Activated naive CD4-positive, alpha-beta T cell treated with anti-CD3 and anti-CD28 coated beads for 36 hours (primary cell): Measurements from ENCODE around the gene GFM2. TPM values are rescaled to one million over a fixed set of nuclear protein-coding genes. Genes with fewer than 3 reads are reported as not detected.
"Not testable (repeated sequence)": the region's sequence is repeated elsewhere in the genome, so short reads cannot be mapped to it uniquely, and the experiment has no call there.

ENCODE experiments used
- CTCF ChIA-PET: fragments of 350-600 bp; sonication (Branson Sonifier 250); formaldehyde crosslinking; loops from one replicate; lab custom pipeline; 2021; ENCODE audit warnings: antibody characterized with exemption; lab: Charles Lee
- DNase-seq: peaks from one replicate; pipeline ENCODE4 v3.0.0-alpha.2; 2020
- H3K27ac Mint-ChIP-seq: one replicate; pipeline ENCODE4 v1.8.0; 2021; ENCODE audit warnings: mild to moderate bottlenecking, mixed read lengths
- H3K27me3 Mint-ChIP-seq: one replicate; pipeline ENCODE4 v1.8.0; 2021; ENCODE audit warnings: low read depth, mixed read lengths
- H3K36me3 Mint-ChIP-seq: one replicate; pipeline ENCODE4 v1.8.0; 2021; ENCODE audit warnings: low read depth, mixed read lengths
- H3K4me1 Mint-ChIP-seq: one replicate; pipeline ENCODE4 v1.8.0; 2021; ENCODE audit warnings: low read depth, mixed read lengths
- H3K4me3 Mint-ChIP-seq: one replicate; pipeline ENCODE4 v1.8.0; 2021; ENCODE audit warnings: mild to moderate bottlenecking, moderate library complexity, mixed read lengths
- H3K9me3 Mint-ChIP-seq: one replicate; pipeline ENCODE4 v1.8.0; 2021; ENCODE audit warnings: mixed read lengths
- intact Hi-C: fragments of 100-400 bp; cut with micrococcal nuclease; formaldehyde crosslinking; loops from one replicate; pipeline ENCODE4 v1.15.1; 2023
- total RNA-seq, 2 experiments: library from RNA; stranded (reverse); gene quantifications; one replicate each; pipeline ENCODE4 v1.2.3, GENCODE V29; 2021

GFM2 gene
- total RNA-seq, 2 experiments from 2014 or later, result 27.7 to 28.0 TPM

DNA sequence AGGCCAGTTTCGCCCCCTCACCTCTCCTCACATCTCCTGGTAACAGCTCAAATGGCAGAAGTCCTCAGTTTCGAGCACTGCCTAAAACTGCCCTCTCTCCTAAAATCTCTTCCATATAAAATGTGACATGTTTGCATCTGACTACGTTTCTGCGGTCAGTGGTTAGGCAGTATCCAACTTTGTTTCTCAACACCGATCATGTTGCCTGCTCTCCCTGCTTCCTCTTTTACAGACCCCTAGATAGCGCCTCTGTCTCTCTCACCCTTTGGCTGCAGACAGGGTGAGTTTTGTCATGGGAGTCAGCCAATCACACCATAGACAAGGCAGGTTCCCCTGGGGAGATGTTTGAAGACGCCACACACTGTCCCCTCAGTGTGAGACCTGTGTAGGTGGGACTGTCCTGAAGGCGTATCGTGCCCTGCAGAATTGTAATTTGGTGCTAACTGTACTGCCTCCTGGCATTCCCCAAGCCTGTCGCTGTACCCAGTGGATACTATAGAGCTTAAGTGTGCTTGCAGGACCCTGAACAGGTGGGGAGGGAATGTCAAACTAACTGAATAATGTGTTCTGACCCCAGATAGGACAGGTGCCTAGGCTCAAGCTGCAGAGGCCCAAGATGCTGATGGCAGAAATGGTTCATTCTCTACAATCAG is 80.8 kb downstream of the GFM2 start:
- peak; percentile 30 for DNase-seq
- intact Hi-C loops, result loop anchor here (1.0 to 10.0 kb wide), 6 partner anchors 81 to 1029 kb away; partner anchors contain the start of genes GCNT4, GFM2, NSA2 and POC5
- Mint-ChIP-seq H3K27me3 (no peaks in the 10 kb centered on the region), H3K9me3 (no peaks in the 10 kb centered on the region), H3K4me1 (peaks cover 23% of the 10 kb centered on the region), H3K36me3 (peaks cover 3% of the 10 kb centered on the region), H3K27ac (peak overlapping the region; percentile 6), H3K4me3 (peak overlapping the region; percentile 71)
- CTCF ChIA-PET, result no interaction called here

DNA sequence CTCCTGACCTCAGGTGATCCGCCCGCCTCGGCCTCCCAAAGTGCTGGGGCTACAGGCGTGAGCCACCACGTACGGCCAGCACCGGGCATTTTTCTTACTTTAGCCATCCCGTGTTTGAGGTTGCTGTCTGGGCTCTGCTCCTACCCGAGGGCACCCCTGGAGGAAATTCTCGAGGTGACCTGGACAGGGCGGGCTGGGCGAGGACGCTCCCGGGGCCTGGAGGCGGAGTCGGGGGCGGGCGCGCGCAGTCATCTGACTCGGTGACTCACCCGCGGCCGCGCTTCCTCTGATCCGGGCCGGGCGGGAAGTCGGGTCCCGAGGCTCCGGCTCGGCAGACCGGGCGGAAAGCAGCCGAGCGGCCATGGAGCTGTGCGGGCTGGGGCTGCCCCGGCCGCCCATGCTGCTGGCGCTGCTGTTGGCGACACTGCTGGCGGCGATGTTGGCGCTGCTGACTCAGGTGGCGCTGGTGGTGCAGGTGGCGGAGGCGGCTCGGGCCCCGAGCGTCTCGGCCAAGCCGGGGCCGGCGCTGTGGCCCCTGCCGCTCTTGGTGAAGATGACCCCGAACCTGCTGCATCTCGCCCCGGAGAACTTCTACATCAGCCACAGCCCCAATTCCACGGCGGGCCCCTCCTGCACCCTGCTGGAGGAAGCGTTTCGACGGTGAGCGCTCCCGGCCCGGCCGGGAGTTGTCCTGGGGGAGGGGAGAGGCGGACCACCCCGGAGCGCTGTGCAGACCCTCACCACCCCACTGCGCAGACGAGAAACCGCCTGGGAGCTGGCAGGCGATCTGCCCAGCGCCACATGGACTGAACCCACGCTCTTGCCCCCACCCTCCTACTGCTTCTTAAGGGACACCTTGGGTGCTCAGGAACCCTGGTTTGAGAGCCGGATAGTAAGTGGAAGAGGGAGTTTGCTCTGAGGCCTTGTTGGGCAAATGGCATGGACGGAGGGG is 81.7 kb downstream of the GFM2 start, which contains the start of gene HEXB:
HEXB (plus strand) TSS at position 334 of the 952 bp plus-strand sequence; CDS start at position 362, 28 bp downstream.
- peaks cover 23% of the 10 kb centered on the region for H3K4me1 Mint-ChIP-seq
- H3K36me3 Mint-ChIP-seq, result no peaks in the 10 kb centered on the region
- H3K9me3 Mint-ChIP-seq, result no peaks in the 10 kb centered on the region
- peak within 1 kb of the TSS; percentile 6 for H3K27ac Mint-ChIP-seq
- peak; percentile 92 for DNase-seq
- intact Hi-C loops, result loop anchor here (2.0 to 10.0 kb wide), 4 partner anchors 82 to 1030 kb away; partner anchors contain the start of genes GCNT4, GFM2, NSA2 and POC5
- peak within 1 kb of the TSS; percentile 71 for H3K4me3 Mint-ChIP-seq
- no peaks in the 10 kb centered on the region for H3K27me3 Mint-ChIP-seq
- CTCF ChIA-PET, result interaction anchor here (0.9 to 1.1 kb wide), 3 partner anchors 35 to 246 kb away, joined by 3 to 4 read pairs (median 3); no protein-coding TSS in a partner anchor

GRCh38 chr5:74679966-74680365 is 87.0 kb downstream of the GFM2 start:
- Mint-ChIP-seq H3K9me3 (no peaks in the 10 kb centered on the region), H3K4me1 (peaks cover 2% of the 10 kb centered on the region), H3K36me3 (no peaks in the 10 kb centered on the region), H3K4me3 (no peak overlapping the region), H3K27me3 (peaks cover 2% of the 10 kb centered on the region), H3K27ac (no peak overlapping the region)
- CTCF ChIA-PET, result interaction anchor here (0.7 kb wide), 1 partner anchor 602 kb away, joined by 3 read pairs; no protein-coding TSS in a partner anchor
- no peak for DNase-seq
- intact Hi-C loops, result loop anchor here (10.0 kb wide), 2 partner anchors 585 to 1035 kb away; partner anchors contain the start of gene POC5

GRCh38 chr5:74679300-74679699 is 87.6 kb downstream of the GFM2 start:
- H3K4me1 Mint-ChIP-seq, H3K4me3 Mint-ChIP-seq, DNase-seq, H3K27ac Mint-ChIP-seq, H3K27me3 Mint-ChIP-seq, intact Hi-C loops, H3K36me3 Mint-ChIP-seq, H3K9me3 Mint-ChIP-seq: not testable (repeated sequence)
- CTCF ChIA-PET, result interaction anchor here (0.7 kb wide), 1 partner anchor 603 kb away, joined by 3 read pairs; no protein-coding TSS in a partner anchor

- H3K9me3 Mint-ChIP-seq, H3K4me3 Mint-ChIP-seq, intact Hi-C loops, H3K27me3 Mint-ChIP-seq, H3K27ac Mint-ChIP-seq, H3K36me3 Mint-ChIP-seq, DNase-seq, H3K4me1 Mint-ChIP-seq: not testable (repeated sequence)
- CTCF ChIA-PET, result interaction anchor here (1.0 kb wide), 1 partner anchor 225 kb away, joined by 3 read pairs; no protein-coding TSS in a partner anchor
Measured at GRCh38 chr5:74678123-74678522, 88.8 kb downstream of the GFM2 start.

GRCh38 chr5:74676466-74676865 is 90.5 kb downstream of the GFM2 start:
- DNase-seq, intact Hi-C loops, H3K36me3 Mint-ChIP-seq, H3K9me3 Mint-ChIP-seq, CTCF ChIA-PET, H3K27ac Mint-ChIP-seq, H3K4me3 Mint-ChIP-seq, H3K27me3 Mint-ChIP-seq, H3K4me1 Mint-ChIP-seq: not testable (repeated sequence)

DNA sequence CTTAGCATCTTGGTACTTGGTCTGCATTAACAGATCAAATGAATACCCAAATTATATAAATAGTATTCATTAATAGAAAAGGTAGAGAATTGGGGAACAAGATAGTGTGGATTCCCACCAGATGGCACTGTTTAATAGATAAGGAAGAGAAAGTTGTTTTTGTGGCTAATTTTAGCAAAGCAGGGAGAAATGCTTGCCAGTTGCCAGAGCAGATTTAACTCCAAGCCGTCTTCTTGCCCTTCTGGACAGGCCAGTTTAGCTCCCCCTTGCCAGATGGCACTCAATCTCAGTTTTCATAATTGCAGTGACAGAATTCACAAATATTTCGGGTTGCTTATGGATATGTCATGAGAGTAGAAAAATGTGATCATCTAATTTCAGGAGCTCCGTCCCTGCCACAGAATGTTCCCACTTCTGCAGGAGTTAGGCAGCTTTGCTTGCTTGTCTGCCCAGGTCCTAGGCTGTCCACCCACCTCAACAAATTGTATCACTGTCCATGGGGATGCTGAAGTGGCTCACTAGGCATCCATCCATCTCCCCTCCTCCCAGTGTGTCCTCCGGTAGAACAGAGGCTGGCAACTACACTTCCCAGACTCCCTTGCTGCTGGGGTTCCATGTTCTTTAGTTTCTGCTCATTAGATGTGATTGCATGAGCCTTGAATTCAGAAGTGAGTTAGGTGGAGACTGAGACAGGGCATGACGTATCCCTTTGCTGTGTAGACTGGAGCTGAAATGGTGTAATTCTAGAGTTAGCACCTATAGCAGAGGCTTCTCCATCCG is 93.7 kb downstream of the GFM2 start:
- Mint-ChIP-seq H3K4me3 (no peak overlapping the region), H3K9me3 (peaks cover 8% of the 10 kb centered on the region), H3K4me1 (no peaks in the 10 kb centered on the region), H3K36me3 (no peaks in the 10 kb centered on the region), H3K27ac (no peak overlapping the region), H3K27me3 (no peaks in the 10 kb centered on the region)
- intact Hi-C loops, result loop anchor here (1.0 kb wide), 1 partner anchor 246 kb away; no protein-coding TSS in a partner anchor
- DNase-seq, result no peak
- CTCF ChIA-PET, result interaction anchor here (0.6 to 2.5 kb wide), 6 partner anchors 9 to 296 kb away, joined by 3 to 9 read pairs (median 4); no protein-coding TSS in a partner anchor

GRCh38 chr5:74672215-74672877 is 94.6 kb downstream of the GFM2 start:
- peaks cover 8% of the 10 kb centered on the region for H3K9me3 Mint-ChIP-seq
- no peaks in the 10 kb centered on the region for H3K36me3 Mint-ChIP-seq
- no peak overlapping the region for H3K27ac Mint-ChIP-seq
- intact Hi-C loops, result no loop called here
- no peaks in the 10 kb centered on the region for H3K4me1 Mint-ChIP-seq
- CTCF ChIA-PET, result interaction anchor here (0.7 to 1.3 kb wide), 3 partner anchors 15 to 770 kb away, joined by 4 to 5 read pairs (median 4); no protein-coding TSS in a partner anchor
- H3K4me3 Mint-ChIP-seq, result no peak overlapping the region
- H3K27me3 Mint-ChIP-seq, result no peaks in the 10 kb centered on the region
- no peak for DNase-seq

Other genes starting within 250 kb of the GFM2 start
- gene ENC1, start 126.4 kb downstream of the GFM2 start, total RNA-seq, result under 1 TPM; 0.74 to 0.86 TPM
- gene HEXB, start 81.9 kb downstream of the GFM2 start, total RNA-seq, result 10 to 100 TPM; 65.6 to 70.0 TPM
- 100 to 1,000 TPM; 119 to 121 TPM for gene NSA2, start 132 bp upstream of the GFM2 start, total RNA-seq
- gene FAM169A, start 99.3 kb upstream of the GFM2 start, total RNA-seq, result 10 to 100 TPM in 1 of 2 experiments, 1 to 10 TPM in 1; 9.3 to 10.7 TPM